Stimulated activated CD8-positive, alpha-beta memory T cell treated with anti-CD3 and anti-CD28 coated beads, Interleukin-12 subunit alpha, Interleukin-12 subunit beta, amount 100 ng/mL, for 1 hour (primary cell): ENCODE measurements around the gene CLDN15.
A peak's percentile ranks its signal among the peaks of the same experiment; 100 is the strongest.
"Not testable (repeated sequence)": the region's sequence is repeated elsewhere in the genome, so short reads cannot be mapped to it uniquely, and the experiment has no call there.

Experiments used
- DNase-seq: peaks from one replicate; pipeline ENCODE4 v3.0.0-alpha.2; 2020; ENCODE audit warnings: low read depth

CLDN15 gene

GRCh38 chr7:101237206-101238067, at the start of gene CLDN15:
Gene CLDN15, minus strand, starts transcription at chr7:101237802. Its CDS starts 221 bp downstream, at chr7:101237581.
- no peak for DNase-seq

GRCh38 chr7:101287032-101287431, 49.4 kb upstream of the CLDN15 start:
- DNase-seq, result no peak

GRCh38 chr7:101285880-101286279, 48.3 kb upstream of the CLDN15 start:
- not testable (repeated sequence) for DNase-seq

- no peak for DNase-seq
Measured at GRCh38 chr7:101285171-101285570, 47.6 kb upstream of the CLDN15 start.

GRCh38 chr7:101280912-101281311, 43.3 kb upstream of the CLDN15 start:
- DNase-seq, result not testable (repeated sequence)

GRCh38 chr7:101278461-101279292, 41.1 kb upstream of the CLDN15 start:
- DNase-seq, result no peak

GRCh38 chr7:101277155-101277554, 39.6 kb upstream of the CLDN15 start:
- no peak for DNase-seq

GRCh38 chr7:101273206-101273605, 35.6 kb upstream of the CLDN15 start:
- no peak for DNase-seq

GRCh38 chr7:101271021-101271420, 33.4 kb upstream of the CLDN15 start:
- no peak for DNase-seq

- no peak for DNase-seq
Measured at GRCh38 chr7:101269664-101270063, 32.1 kb upstream of the CLDN15 start.

- no peak for DNase-seq
Measured at GRCh38 chr7:101265622-101266516, 28.3 kb upstream of the CLDN15 start.

GRCh38 chr7:101264102-101264706, 26.6 kb upstream of the CLDN15 start:
- DNase-seq, result not testable (repeated sequence)

- no peak for DNase-seq
Measured at GRCh38 chr7:101258243-101258731, 20.7 kb upstream of the CLDN15 start.

GRCh38 chr7:101255796-101256195, 18.2 kb upstream of the CLDN15 start:
- no peak for DNase-seq

GRCh38 chr7:101253199-101253598, 15.6 kb upstream of the CLDN15 start:
- not testable (repeated sequence) for DNase-seq

GRCh38 chr7:101251871-101252659, 14.5 kb upstream of the CLDN15 start:
- DNase-seq, result peak; percentile 98

GRCh38 chr7:101250324-101250723, 12.7 kb upstream of the CLDN15 start:
- no peak for DNase-seq

- no peak for DNase-seq
Measured at GRCh38 chr7:101248276-101248675, 10.7 kb upstream of the CLDN15 start.

- DNase-seq, result no peak
Measured at GRCh38 chr7:101245147-101245668, 7.6 kb upstream of the CLDN15 start.
